HUES64 (cell line): ENCODE data around the gene SP7. TPM values are rescaled to one million over a fixed set of nuclear protein-coding genes. Genes with fewer than 3 reads are reported as not detected.

ENCODE experiments used
- H3K27ac ChIP-seq: 2 replicates; pipeline ENCODE4 v1.7.0; 2013; ENCODE audit warnings: low read depth, low read length, inconsistent platforms
- H3K27me3 ChIP-seq: 2 replicates; pipeline ENCODE4 v1.6.1; 2013; ENCODE audit warnings: mild to moderate bottlenecking, low read length; ENCODE audit not compliant: insufficient read depth
- H3K36me3 ChIP-seq: 2 replicates; pipeline ENCODE4 v1.6.1; 2013; ENCODE audit warnings: mild to moderate bottlenecking, low read length; ENCODE audit not compliant: insufficient read depth
- H3K4me1 ChIP-seq: 2 replicates; pipeline ENCODE4 v1.6.1; 2013; ENCODE audit warnings: mild to moderate bottlenecking, low read length, moderate library complexity; ENCODE audit not compliant: insufficient read depth
- H3K4me3 ChIP-seq: 2 replicates; pipeline ENCODE4 v1.5.1; 2013; ENCODE audit warnings: mild to moderate bottlenecking, low read length, moderate library complexity
- H3K9ac ChIP-seq: 2 replicates; pipeline ENCODE4 v1.6.1; 2013; ENCODE audit warnings: mild to moderate bottlenecking, low read depth, low read length
- H3K9me3 ChIP-seq: 2 replicates; pipeline ENCODE4 v1.6.1; 2013; ENCODE audit warnings: low read depth, low read length; ENCODE audit not compliant: insufficient read depth
- WGBS: fragments of 150-250, 120-280 bp; methylation state at CpG from one replicate; pipeline ENCODE4 v1.1.7; 2013; ENCODE audit warnings: missing lambda C conversion rate; 5-methylcytosine and 5-hydroxymethylcytosine counted together
- polyA plus RNA-seq, 2 experiments: library from polyadenylated mRNA; stranded (reverse); fragments of 50-300 nt; gene quantifications; one replicate each; pipeline ENCODE4 v1.2.3, GENCODE V29; 2013

SP7 gene
- 0.20 TPM for polyA plus RNA-seq (2013, experiment 1 of 2)
- polyA plus RNA-seq (2013, experiment 2 of 2): 0.06 TPM

- Histone ChIP-seq H3K9me3 (no peaks in the 10 kb centered on the region), H3K36me3 (no peaks in the 10 kb centered on the region), H3K9ac (peak within 1 kb of the TSS; percentile 20; the same call in 1 of the 2 replicates), H3K4me1 (peaks cover 21% of the 10 kb centered on the region), H3K27me3 (peaks cover 7% of the 10 kb centered on the region; the same call in 1 of the 2 replicates), H3K4me3 (no peak within 1 kb of the TSS), H3K27ac (no peak within 1 kb of the TSS)
- WGBS: 71% methylated on average over 12 of the region's 15 CpGs
Observed at GRCh38 chr12:53336181-53336681, at the start of gene SP7. Gene SP7, minus strand, starts transcription at chr12:53336354. Its CDS starts 708 bp downstream, at chr12:53335646.

- Histone ChIP-seq H3K36me3 (peaks cover 51% of the 10 kb centered on the region), H3K9me3 (no peaks in the 10 kb centered on the region), H3K27me3 (no peaks in the 10 kb centered on the region), H3K27ac (no peak overlapping the region), H3K4me3 (peak overlapping the region; percentile 27; the same call in 1 of the 2 replicates), H3K9ac (no peak overlapping the region), H3K4me1 (peaks cover 17% of the 10 kb centered on the region)
- 92% methylated on average over 2 of the region's 2 CpGs for WGBS
Observed at GRCh38 chr12:53383258-53383657, 47.1 kb upstream of the SP7 start.

- peak overlapping the region; percentile 65 for H3K27ac ChIP-seq
- H3K36me3 ChIP-seq: peaks cover 40% of the 10 kb centered on the region
- no peaks in the 10 kb centered on the region for H3K9me3 ChIP-seq
- H3K4me3 ChIP-seq: peak overlapping the region; percentile 77
- H3K9ac ChIP-seq: peak overlapping the region; percentile 82; the same call in 1 of the 2 replicates
- no peaks in the 10 kb centered on the region for H3K27me3 ChIP-seq
- peaks cover 17% of the 10 kb centered on the region for H3K4me1 ChIP-seq
- WGBS: 78% methylated on average over 9 of the region's 9 CpGs
Observed at GRCh38 chr12:53381731-53382630, 45.8 kb upstream of the SP7 start.

- WGBS: 13% methylated on average over 21 of the region's 21 CpGs
- peak overlapping the region; percentile 65 for H3K27ac ChIP-seq
- H3K9me3 ChIP-seq: no peaks in the 10 kb centered on the region
Observed at GRCh38 chr12:53380794-53381730, 44.9 kb upstream of the SP7 start.

GRCh38 chr12:53380104-53380793, 44.1 kb upstream of the SP7 start, which contains the start of gene SP1:
Gene SP1, plus strand, starts transcription at chr12:53380176. Its CDS starts 116 bp downstream, at chr12:53380292.
- peak within 1 kb of the TSS; percentile 82 for H3K9ac ChIP-seq
- H3K27me3 ChIP-seq: no peaks in the 10 kb centered on the region
- no peaks in the 10 kb centered on the region for H3K9me3 ChIP-seq
- peak within 1 kb of the TSS; percentile 77 for H3K4me3 ChIP-seq
- under 1% methylated on average over 59 of the region's 71 CpGs for WGBS
- H3K27ac ChIP-seq: peak within 1 kb of the TSS; percentile 99
- peaks cover 29% of the 10 kb centered on the region for H3K36me3 ChIP-seq
- H3K4me1 ChIP-seq: peaks cover 17% of the 10 kb centered on the region

More at GRCh38 chr12:53380794-53381730, 44.9 kb upstream of the SP7 start:
- Histone ChIP-seq H3K36me3 (peaks cover 33% of the 10 kb centered on the region), H3K27me3 (no peaks in the 10 kb centered on the region), H3K9ac (peak overlapping the region; percentile 82), H3K4me1 (peaks cover 17% of the 10 kb centered on the region), H3K4me3 (peak overlapping the region; percentile 77)

- Histone ChIP-seq H3K4me3 (peak overlapping the region; percentile 56), H3K9ac (peak overlapping the region; percentile 77), H3K9me3 (no peaks in the 10 kb centered on the region), H3K36me3 (peaks cover 27% of the 10 kb centered on the region), H3K4me1 (peaks cover 17% of the 10 kb centered on the region), H3K27ac (peak overlapping the region; percentile 99), H3K27me3 (no peaks in the 10 kb centered on the region)
- WGBS: under 1% methylated on average over 29 of the region's 29 CpGs
Observed at GRCh38 chr12:53379389-53380103, 43.4 kb upstream of the SP7 start.

GRCh38 chr12:53378724-53379388, 42.7 kb upstream of the SP7 start:
- H3K4me1 ChIP-seq: peaks cover 17% of the 10 kb centered on the region
- H3K36me3 ChIP-seq: peaks cover 23% of the 10 kb centered on the region
- H3K9me3 ChIP-seq: no peaks in the 10 kb centered on the region
- no peaks in the 10 kb centered on the region for H3K27me3 ChIP-seq
- H3K4me3 ChIP-seq: peak overlapping the region; percentile 56
- 22% methylated on average over 23 of the region's 23 CpGs for WGBS
- peak overlapping the region; percentile 77 for H3K9ac ChIP-seq
- peak overlapping the region; percentile 94 for H3K27ac ChIP-seq

GRCh38 chr12:53378222-53378621, 42.1 kb upstream of the SP7 start:
- 0 out of 2 replicates have a peak overlapping the region, but pooled peaks have one; percentile 56 for H3K4me3 ChIP-seq
- H3K9ac ChIP-seq: peak overlapping the region; percentile 77; the same call in 1 of the 2 replicates
- WGBS: 93% methylated on average over 12 of the region's 12 CpGs
- peaks cover 17% of the 10 kb centered on the region for H3K4me1 ChIP-seq
- H3K27ac ChIP-seq: peak overlapping the region; percentile 94
- no peaks in the 10 kb centered on the region for H3K9me3 ChIP-seq
- H3K36me3 ChIP-seq: peaks cover 17% of the 10 kb centered on the region
- no peaks in the 10 kb centered on the region for H3K27me3 ChIP-seq

GRCh38 chr12:53376747-53377146, 40.6 kb upstream of the SP7 start:
- peaks cover 24% of the 10 kb centered on the region for H3K4me1 ChIP-seq
- WGBS: no CpG with 5 or more reads among the region's 2 CpGs
- no peak overlapping the region for H3K9ac ChIP-seq

More at GRCh38 chr12:53376747-53377146, 40.6 kb upstream of the SP7 start:
- Histone ChIP-seq H3K36me3 (peaks cover 3% of the 10 kb centered on the region), H3K4me3 (no peak overlapping the region), H3K27me3 (no peaks in the 10 kb centered on the region), H3K9me3 (no peaks in the 10 kb centered on the region), H3K27ac (no peak overlapping the region)
